CD4-positive, alpha-beta T cell treated with Interleukin-4 for 1 hour (primary cell): ENCODE measurements around the gene CD8B2.
"Not testable (repeated sequence)": the region's sequence is repeated elsewhere in the genome, so short reads cannot be mapped to it uniquely, and the experiment has no call there.

ENCODE experiments used
- DNase-seq, 2 donors: peaks; one replicate each; pipeline ENCODE4 v3.0.0-alpha.2; 2020 to 2022

The CD8B2 gene

DNA sequence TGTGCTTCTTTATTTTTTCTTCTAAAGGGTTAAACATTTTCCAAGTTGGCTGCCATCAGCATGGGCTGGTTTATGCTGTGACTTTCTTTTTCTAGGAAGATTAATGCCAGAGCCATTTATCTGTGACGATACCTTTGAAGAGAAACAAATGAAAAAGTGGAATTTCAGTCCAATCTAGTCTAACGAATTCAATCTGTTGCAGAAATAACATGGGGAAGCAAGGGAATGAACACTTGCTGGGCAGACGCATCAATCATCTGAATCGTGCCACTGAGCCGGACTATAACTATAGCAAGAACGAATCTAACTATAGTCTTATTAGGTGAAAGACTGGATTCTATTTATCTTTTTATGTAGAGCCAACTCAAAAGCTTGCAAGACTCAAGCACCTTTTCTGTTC is 66.2 kb downstream of the CD8B2 start:
- DNase-seq: no peak

DNA sequence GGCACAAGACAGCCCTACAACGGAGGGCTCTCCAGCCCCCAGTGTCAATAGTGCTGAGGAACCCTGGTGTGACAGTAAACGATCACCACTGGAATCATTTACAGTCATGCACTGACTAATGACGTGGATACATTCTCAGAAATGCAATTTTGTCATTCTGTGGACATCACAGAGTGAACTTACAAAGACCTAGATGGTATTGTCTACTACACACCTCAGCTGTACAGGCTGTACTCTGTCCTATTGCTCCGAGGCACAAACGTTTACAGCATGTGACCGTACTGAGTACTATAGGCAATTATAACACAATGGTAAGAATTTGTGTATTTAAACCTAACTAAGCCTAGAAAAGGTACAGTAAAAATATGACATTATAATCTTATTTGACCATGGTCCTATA is 67.2 kb downstream of the CD8B2 start:
- DNase-seq: no peak

- DNase-seq: no peak
Measured at GRCh38 chr2:106555053-106555452, 67.9 kb downstream of the CD8B2 start.

DNA sequence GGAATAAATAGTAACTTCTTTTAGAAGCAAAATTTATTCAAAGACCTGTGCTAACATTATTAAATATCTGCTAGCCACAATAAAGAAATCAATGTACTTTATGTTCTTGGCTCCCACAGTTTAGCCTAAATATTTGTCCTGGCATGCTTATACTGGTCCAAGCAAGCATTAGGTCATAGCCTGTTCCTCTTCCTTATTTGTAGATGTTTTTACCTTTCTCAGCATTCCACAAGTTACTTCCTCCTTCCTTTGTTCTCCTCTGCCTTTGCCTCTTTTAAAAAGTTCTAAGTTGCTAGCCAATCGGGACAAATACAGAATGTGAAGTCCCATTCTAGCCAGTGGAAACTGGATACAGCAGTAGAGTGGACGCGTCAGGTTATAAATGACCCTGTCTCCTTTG is 72.6 kb downstream of the CD8B2 start:
- not testable (repeated sequence) for DNase-seq

DNA sequence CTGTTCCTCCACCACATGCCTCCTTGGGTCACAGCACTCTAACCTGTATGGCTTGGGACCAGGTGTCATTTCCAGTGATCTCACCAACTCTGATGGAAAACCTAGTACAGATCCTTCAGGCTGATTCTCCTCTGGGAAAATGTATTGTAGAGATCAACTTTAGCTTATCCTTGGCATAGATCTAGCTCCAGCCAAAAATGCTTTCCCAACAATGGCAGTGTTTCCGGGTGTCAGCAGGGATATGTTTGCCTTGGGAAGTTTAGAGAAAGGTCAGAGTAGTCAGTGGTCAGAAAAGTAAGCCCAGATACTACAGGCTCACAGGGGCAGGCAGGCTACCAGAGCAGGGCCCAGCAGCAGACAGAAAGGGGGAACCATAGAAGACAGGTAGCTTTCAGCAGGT is 73.6 kb downstream of the CD8B2 start:
- no peak for DNase-seq

DNA sequence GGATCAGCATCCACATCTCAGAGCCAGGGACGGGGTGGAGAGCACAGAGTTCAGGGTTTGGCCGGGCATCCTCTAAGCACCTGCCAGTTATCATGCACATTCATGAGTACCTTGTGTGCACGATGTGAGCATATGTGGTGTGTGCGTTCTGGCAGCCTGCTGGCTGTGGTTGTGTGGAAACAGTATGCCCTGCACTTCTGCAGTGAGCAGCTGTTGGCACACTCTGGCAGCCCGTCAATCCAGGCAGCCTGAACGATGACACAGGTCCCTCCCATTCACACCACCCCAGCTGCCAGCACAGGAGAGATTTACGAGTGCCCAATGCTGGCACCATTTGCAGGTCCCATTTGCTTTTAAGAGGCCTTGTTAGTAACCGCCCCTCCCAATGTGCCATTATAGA is 74.2 kb downstream of the CD8B2 start:
- no peak for DNase-seq

DNA sequence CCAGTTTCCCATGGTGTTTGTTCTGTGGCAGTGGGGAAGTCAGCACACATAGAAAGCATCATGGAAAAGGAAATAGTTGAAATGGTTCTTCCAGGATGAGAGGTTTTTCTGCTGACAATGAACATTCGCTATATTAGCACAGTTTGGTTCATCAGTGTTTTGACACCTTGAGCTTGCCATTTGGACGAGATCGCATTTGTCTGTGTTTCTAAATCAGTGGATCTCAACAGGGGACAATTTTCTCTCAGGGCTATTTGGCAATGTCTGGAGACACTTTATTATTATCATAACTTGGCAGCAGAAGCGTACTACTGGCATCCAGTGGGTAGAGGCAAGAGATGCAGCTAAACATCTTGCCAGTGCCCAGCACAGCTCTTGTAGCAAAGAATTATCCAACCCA is 74.6 kb downstream of the CD8B2 start:
- no peak for DNase-seq

GRCh38 chr2:106562268-106563186 is 75.4 kb downstream of the CD8B2 start:
- no peak for DNase-seq

DNA sequence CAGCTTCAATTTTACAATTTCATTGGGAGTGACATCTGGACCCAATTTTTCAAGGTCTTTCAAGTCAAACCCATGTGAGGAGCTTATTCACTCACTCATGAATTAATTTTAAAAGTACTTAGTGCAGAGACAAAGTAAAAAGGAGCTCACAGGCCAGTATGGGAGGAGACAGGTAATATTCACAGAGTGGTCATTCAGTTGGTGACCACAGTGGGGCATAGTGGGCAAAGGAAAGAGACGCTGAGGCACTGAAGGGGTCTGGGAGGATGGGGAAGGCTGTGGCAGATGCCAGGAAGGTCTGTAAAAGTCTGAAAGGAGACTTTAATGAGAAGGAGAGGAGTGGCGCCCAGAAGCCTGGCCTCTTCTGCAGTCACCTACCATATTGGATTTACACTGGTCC is 76.0 kb downstream of the CD8B2 start:
- DNase-seq: no peak

DNA sequence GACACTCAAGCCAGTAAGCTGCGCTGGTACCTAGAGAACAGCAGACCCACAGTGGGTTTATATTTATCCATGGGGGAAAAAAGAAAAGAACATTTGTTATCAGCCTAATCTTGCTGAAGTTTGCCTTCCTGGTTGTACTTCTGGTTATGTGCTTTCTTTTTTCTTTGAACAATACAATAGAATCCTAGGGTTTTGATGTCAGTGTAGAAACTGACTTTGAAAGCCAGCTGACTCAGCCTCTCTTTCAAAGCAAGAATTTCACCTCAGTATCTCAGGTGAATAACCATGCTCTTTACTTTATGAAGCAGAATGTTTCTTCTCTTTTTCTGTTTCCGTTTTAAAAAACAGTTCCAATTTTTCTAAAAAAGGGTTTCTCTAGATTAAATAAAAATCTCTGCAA is 78.4 kb downstream of the CD8B2 start:
- DNase-seq: no peak

DNA sequence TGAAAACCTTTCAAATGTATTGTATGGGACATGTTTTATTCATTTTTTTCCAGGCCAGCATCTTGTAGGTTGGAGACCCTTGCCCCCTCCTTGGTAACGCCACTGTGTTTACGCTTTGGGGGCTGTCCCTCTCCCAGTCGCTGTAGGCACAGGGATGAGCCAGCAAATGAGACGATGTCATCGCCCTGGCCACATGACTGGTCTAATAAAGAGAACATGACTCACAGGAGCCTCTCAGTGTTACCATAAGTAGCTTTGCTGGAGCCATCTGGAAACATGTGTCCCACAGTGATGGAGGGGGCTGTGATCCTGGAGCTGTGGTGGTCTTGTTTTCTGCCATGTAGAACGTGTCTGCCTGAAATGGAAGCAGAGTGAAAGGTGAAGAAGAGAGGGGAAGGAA is 78.9 kb downstream of the CD8B2 start:
- no peak for DNase-seq

DNA sequence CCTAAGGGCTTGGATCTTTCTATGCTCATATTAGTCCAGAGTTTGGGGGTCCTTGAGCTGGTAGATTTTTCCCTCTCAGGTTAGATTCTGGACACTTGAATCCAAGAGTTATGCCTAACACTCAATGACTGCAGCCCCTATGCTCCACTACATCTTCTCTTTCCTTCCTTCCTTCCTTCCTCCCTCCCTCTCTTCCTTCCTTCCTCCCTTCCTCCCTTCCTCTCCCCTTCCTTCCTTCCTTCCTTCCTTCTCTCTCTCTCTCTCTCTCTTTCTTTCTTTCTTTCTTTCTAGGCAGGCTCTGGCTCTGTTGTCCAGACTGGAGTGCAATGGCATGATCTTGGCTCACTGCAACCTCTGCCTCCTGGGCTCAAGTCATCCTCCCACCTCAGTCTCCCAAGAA is 79.3 kb downstream of the CD8B2 start:
- DNase-seq: not testable (repeated sequence)

- DNase-seq: no peak
Measured at GRCh38 chr2:106570316-106570715, 83.2 kb downstream of the CD8B2 start.
